Peyer's patch (tissue), 4 donors: ENCODE measurements around the gene MRPS21. TPM values are rescaled to one million over a fixed set of nuclear protein-coding genes. Genes with fewer than 3 reads are reported as not detected.
A peak's percentile ranks its signal among the peaks of the same experiment; 100 is the strongest.

Experiments used
- DNase-seq, 3 donors: peaks; one replicate each; pipeline ENCODE4 v3.0.0-alpha.2; 2017 to 2019
- H3K27ac ChIP-seq, 4 donors: fragments of 200-600 bp; sonication (generic); one replicate each; pipeline ENCODE4 v1.5.1; 2016 to 2019
- H3K27me3 ChIP-seq, 2 donors: fragments of 200-600 bp; sonication (generic); one replicate each; pipeline ENCODE4 v1.5.1; 2019
- H3K36me3 ChIP-seq, 3 donors: fragments of 200-600 bp; sonication (generic); one replicate each; pipeline ENCODE4 v1.5.1; 2016 to 2019
- H3K4me1 ChIP-seq, 4 donors: fragments of 200-600 bp; sonication (generic); one replicate each; pipeline ENCODE4 v1.5.1; 2016 to 2019
- H3K4me3 ChIP-seq, 4 donors: fragments of 200-600 bp; sonication (generic); 1 replicate in 3 of 4; 2 replicates in 1 of 4; pipeline ENCODE4 v1.5.1; 2016 to 2019; ENCODE audit warnings: mild to moderate bottlenecking in 1 of 4
- H3K9me3 ChIP-seq, 4 donors: fragments of 200-600 bp; sonication (generic); one replicate each; pipeline ENCODE4 v1.5.1; 2016 to 2019; ENCODE audit warnings: mild to moderate bottlenecking in 1 of 4
- POLR2A ChIP-seq, 2 donors: fragments of 450-650 bp; IDR thresholded peaks; one replicate each; pipeline ENCODE4 v1.5.1; 2017; ENCODE audit warnings: antibody characterized with exemption in 2 of 2, mild to moderate bottlenecking in 2 of 2, moderate library complexity in 2 of 2
- total RNA-seq, 4 donors: library from RNA; depleted of rRNA; stranded (reverse); fragments of >200 nt; gene quantifications; one replicate each; pipeline ENCODE4 v1.1.0, GENCODE V29; 2016
- TF ChIP-seq, protein P1 (sequence below), 6 experiments: fragments of 450-650 bp in 4 of 6; fragments of 200-600 bp in 2 of 6; sonication (generic) in 1 of 6; IDR thresholded peaks; one replicate each; pipeline ENCODE4 v1.5.1; 2017 to 2019; ENCODE audit warnings: antibody characterized with exemption in 6 of 6, mild to moderate bottlenecking in 3 of 6, moderate library complexity in 1 of 6

Gene MRPS21
- total RNA-seq, 4 donors from 2014 or later = 21.9 to 46.2 (median 32.5) TPM

DNA sequence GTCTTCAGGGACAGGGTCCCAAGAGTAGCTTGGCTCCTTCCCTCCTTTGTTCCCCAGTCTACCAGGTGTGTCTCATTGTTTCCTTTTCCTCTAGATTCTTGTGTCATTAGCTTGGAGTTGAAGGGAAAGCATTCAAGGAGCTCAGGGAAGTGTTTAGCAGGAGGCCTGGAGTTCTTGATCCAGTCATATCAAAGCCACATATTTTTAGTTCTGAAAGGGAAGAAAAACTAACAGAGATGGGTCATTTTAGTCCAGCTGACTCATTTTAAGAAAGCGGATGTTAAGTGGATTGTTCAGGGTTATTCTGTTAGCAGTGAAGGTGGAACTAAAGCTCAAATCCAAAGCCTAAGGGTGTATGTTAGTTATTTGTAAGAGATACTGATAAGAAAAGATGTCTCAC, 20.4 kb upstream of the MRPS21 start:
- no peak for DNase-seq
- no peak overlapping the region for H3K4me3 ChIP-seq
- TF ChIP-seq, protein P1, sequence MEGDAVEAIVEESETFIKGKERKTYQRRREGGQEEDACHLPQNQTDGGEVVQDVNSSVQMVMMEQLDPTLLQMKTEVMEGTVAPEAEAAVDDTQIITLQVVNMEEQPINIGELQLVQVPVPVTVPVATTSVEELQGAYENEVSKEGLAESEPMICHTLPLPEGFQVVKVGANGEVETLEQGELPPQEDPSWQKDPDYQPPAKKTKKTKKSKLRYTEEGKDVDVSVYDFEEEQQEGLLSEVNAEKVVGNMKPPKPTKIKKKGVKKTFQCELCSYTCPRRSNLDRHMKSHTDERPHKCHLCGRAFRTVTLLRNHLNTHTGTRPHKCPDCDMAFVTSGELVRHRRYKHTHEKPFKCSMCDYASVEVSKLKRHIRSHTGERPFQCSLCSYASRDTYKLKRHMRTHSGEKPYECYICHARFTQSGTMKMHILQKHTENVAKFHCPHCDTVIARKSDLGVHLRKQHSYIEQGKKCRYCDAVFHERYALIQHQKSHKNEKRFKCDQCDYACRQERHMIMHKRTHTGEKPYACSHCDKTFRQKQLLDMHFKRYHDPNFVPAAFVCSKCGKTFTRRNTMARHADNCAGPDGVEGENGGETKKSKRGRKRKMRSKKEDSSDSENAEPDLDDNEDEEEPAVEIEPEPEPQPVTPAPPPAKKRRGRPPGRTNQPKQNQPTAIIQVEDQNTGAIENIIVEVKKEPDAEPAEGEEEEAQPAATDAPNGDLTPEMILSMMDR (IDR thresholded peaks at IDR 0.05) = no peak
- TF ChIP-seq POLR2A (IDR thresholded peaks at IDR 0.05) = no peak
- no peaks in the 10 kb centered on the region for H3K27me3 ChIP-seq
- peaks cover 0 to 11% (median 2%) of the 10 kb centered on the region in 4 donors for H3K4me1 ChIP-seq
- peak overlapping the region in 2 of 4 donors; percentile 6 to 14 for H3K27ac ChIP-seq
- no peaks in the 10 kb centered on the region for H3K36me3 ChIP-seq
- H3K9me3 ChIP-seq = no peaks in the 10 kb centered on the region

DNA sequence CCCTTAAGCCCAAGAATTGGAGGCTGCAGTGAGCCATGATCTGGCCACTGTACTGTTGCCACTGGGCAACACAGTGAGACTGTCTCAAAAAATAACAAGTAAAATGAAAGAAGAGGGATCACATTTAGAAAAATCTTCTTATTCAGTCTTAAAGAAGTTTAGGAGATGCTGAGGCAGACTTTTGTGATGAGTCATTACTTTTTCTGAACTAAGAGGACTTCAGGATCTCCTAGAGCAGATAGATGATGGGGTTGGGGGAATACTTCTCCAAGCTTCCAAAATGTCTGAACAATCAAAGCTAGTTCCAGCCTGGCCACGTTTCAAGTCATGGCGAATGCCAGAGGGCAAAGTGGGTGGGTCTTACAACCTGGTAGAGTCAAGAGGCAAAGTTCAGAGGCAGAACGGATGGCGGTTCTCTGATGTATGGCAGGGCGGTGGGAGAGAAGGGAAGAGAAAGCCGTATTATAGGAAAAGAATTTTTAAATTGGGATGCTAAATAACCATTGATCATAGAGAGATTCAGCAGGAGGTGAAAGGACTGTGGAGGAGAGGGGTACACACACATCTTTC, 13.4 kb upstream of the MRPS21 start:
- Histone ChIP-seq H3K27ac (peak overlapping the region in 3 of 4 donors; percentile 22 to 86 (median 58)), H3K27me3 (no peaks in the 10 kb centered on the region), H3K36me3 (no peaks in the 10 kb centered on the region), H3K4me1 (peaks cover 0 to 23% (median 4%) of the 10 kb centered on the region in 4 donors), H3K9me3 (no peaks in the 10 kb centered on the region), H3K4me3 (peak overlapping the region in 1 of 4 donors; percentile 51)
- DNase-seq = peak in 2 of 3 donors; percentile 74 to 85
- TF ChIP-seq, protein P1 (IDR thresholded peaks at IDR 0.05) = peak in 3 of 6 experiments; percentile 19 to 39 (median 31)
- TF ChIP-seq POLR2A (IDR thresholded peaks at IDR 0.05) = peak in 1 of 2 donors; percentile 53

DNA sequence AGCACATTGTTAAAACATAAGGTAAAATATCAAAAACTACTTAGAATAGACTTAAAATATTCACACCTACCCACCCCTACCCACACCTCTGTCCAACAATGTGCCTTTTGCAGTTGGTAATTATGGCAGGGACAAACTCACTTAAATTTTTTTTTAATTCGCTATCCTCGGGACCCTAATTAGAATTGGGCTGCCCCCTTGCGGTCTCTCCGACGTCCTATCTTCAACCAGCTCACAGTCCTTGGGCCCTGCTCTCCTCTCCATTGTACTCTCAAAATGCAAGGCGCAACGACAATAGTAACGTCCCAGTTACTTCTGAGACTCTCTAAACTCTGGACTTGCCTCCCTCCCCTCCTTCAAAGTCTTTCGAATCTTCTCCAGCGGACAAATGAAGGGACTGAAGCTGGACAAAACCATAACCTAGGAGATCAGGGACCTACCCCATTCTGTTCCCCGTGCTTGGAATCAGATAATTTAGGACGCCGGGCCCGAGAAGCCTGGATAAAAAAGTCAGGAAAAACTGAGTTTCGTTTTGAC, 12.4 kb upstream of the MRPS21 start:
- peaks cover 0 to 1% (median 0%) of the 10 kb centered on the region in 3 donors for H3K36me3 ChIP-seq
- peaks cover 0 to 23% (median 4%) of the 10 kb centered on the region in 4 donors for H3K4me1 ChIP-seq
- TF ChIP-seq, protein P1 (IDR thresholded peaks at IDR 0.05) = peak in 5 of 6 experiments; percentile 39 to 70 (median 68)
- peak in 1 of 2 donors; percentile 65 for TF ChIP-seq POLR2A (IDR thresholded peaks at IDR 0.05)
- peak; percentile 70 to 88 (median 75) for DNase-seq
- peak overlapping the region; percentile 31 to 56 (median 44) for H3K4me3 ChIP-seq
- H3K27ac ChIP-seq = peak overlapping the region; percentile 53 to 89 (median 72)
- H3K27me3 ChIP-seq = no peaks in the 10 kb centered on the region
- H3K9me3 ChIP-seq = no peaks in the 10 kb centered on the region

DNA sequence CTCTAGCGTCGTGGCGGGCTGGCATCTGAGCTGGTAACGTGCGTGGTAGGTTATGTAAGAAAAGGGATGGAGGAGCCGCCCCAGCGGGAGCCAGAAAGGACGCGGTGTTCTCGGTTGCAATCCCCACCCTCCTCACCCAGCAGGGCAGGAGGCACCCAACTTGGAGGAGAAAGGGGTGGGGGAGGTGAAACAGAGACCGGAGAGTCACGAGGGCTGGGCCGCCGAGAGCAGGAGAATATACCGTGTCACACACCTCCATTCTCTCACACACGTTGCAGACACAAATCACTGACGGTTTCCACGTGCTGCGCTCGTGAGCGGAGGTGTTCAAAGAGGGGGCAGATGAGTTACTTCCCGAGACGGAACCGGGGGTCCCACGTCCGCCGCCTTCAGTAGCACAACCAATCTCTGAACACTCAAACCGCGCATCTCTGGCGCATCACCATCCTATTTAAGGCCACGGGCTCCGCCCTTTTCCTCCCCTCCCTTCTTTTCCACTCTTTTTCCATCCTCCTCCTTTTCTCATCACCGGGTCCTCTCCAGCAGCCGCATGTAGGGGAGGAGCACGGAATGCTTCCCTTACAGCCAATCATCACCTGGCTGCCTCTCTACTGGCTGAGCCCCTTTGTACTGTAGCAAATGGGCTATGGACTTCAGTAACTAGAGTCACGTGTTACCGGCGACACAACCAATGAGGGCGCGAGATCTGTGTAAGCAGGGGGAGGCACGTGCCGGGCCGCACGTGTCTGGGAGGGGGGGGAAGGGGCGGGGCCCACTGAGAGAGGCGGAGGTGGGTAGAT, 11.7 kb upstream of the MRPS21 start, which contains the start of gene CIART:
Gene CIART (plus strand): TSS at position 797 of the 800 bp plus-strand sequence. CDS start 714 bp downstream, outside the sequence.
- H3K27me3 ChIP-seq = no peaks in the 10 kb centered on the region
- no peak for TF ChIP-seq POLR2A (IDR thresholded peaks at IDR 0.05)
- TF ChIP-seq, protein P1 (IDR thresholded peaks at IDR 0.05) = no peak

DNA sequence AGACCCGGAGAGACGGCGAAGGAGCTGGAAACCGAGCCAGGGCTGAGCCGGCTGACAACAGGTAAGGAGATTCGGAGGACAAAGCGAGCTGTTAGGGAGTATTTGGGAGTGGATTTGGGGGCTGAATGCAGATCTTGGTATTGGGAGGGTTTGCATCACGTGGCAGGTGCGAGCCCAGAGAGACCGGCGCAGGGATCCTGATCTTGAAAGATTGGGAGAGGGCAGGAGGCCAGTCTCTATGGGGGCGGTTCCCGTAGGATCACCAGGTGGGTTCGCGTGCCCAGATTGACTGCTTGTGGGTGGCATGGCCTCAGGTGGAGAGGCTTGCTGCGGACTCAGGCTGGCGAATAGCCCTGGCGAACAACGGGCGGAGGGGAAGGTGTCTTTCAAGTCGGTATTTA, 11.1 kb upstream of the MRPS21 start:
- peaks cover 0 to 8% (median 0%) of the 10 kb centered on the region in 3 donors for H3K36me3 ChIP-seq
- DNase-seq = no peak
- no peaks in the 10 kb centered on the region for H3K9me3 ChIP-seq
- peak in 1 of 2 donors; percentile 17 for TF ChIP-seq POLR2A (IDR thresholded peaks at IDR 0.05)
- TF ChIP-seq, protein P1 (IDR thresholded peaks at IDR 0.05) = no peak
- peaks cover 0 to 23% (median 4%) of the 10 kb centered on the region in 4 donors for H3K4me1 ChIP-seq
- peak overlapping the region; percentile 18 to 89 (median 55) for H3K27ac ChIP-seq
- peak overlapping the region; percentile 31 to 56 (median 44) for H3K4me3 ChIP-seq
- H3K27me3 ChIP-seq = no peaks in the 10 kb centered on the region

More for the DNA sequence above, 11.7 kb upstream of the MRPS21 start, which contains the start of gene CIART:
- Histone ChIP-seq H3K27ac (peak within 1 kb of the TSS; percentile 53 to 89 (median 72)), H3K4me3 (peak within 1 kb of the TSS; percentile 31 to 56 (median 44)), H3K4me1 (peaks cover 0 to 23% (median 4%) of the 10 kb centered on the region in 4 donors), H3K36me3 (peaks cover 0 to 8% (median 0%) of the 10 kb centered on the region in 3 donors), H3K9me3 (no peaks in the 10 kb centered on the region)
- DNase-seq = peak; percentile 81 to 95 (median 91)
